NB4 (cell line): ENCODE data around the gene TTC21B.

Experiments used
- MAX ChIP-seq: IDR thresholded peaks from 2 replicates; pipeline ENCODE4 v1.6.1; 2011; ENCODE audit warnings: low read depth, low read length
- POLR2A ChIP-seq: IDR thresholded peaks from 2 replicates; pipeline ENCODE4 v1.6.1; 2011; ENCODE audit warnings: mild to moderate bottlenecking; ENCODE audit not compliant: insufficient read length; ENCODE audit errors: extremely low read depth
- TF ChIP-seq, protein P1 (sequence below): IDR thresholded peaks from one replicate; pipeline ENCODE4 v1.5.1; 2012; ENCODE audit warnings: low read depth, low read length

- TF ChIP-seq, protein P1, sequence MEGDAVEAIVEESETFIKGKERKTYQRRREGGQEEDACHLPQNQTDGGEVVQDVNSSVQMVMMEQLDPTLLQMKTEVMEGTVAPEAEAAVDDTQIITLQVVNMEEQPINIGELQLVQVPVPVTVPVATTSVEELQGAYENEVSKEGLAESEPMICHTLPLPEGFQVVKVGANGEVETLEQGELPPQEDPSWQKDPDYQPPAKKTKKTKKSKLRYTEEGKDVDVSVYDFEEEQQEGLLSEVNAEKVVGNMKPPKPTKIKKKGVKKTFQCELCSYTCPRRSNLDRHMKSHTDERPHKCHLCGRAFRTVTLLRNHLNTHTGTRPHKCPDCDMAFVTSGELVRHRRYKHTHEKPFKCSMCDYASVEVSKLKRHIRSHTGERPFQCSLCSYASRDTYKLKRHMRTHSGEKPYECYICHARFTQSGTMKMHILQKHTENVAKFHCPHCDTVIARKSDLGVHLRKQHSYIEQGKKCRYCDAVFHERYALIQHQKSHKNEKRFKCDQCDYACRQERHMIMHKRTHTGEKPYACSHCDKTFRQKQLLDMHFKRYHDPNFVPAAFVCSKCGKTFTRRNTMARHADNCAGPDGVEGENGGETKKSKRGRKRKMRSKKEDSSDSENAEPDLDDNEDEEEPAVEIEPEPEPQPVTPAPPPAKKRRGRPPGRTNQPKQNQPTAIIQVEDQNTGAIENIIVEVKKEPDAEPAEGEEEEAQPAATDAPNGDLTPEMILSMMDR: no peak
- TF ChIP-seq POLR2A: no peak
- no peak for TF ChIP-seq MAX
Measured at GRCh38 chr2:165835363-165835762, 118.2 kb downstream of the TTC21B start.
